Psoas muscle (tissue), 8 donors: ENCODE data around the gene UGT1A7. TPM values are rescaled to one million over a fixed set of nuclear protein-coding genes. Genes with fewer than 3 reads are reported as not detected.

Experiments
- ATAC-seq, 4 donors: fragments of 200-7000 bp; cut with Tn5 transposase; one replicate each; pipeline ENCODE4 v1.9.1; 2020; ENCODE audit warnings: moderate library complexity in 3 of 4, mild to moderate bottlenecking in 2 of 4
- DNase-seq, 2 donors: peaks; one replicate each; pipeline ENCODE4 v3.0.0-alpha.2; 2020
- H3K27ac ChIP-seq: fragments of 200-600 bp; one replicate; pipeline ENCODE4 v1.8.0; 2022
- H3K27me3 ChIP-seq, 3 donors: fragments of 200-600 bp in 1 of 3; one replicate each; pipeline versions ENCODE4 v1.6.1 to v1.8.0; 2013 to 2022; ENCODE audit warnings: low read length in 2 of 3, mild to moderate bottlenecking in 2 of 3, moderate library complexity in 1 of 3; ENCODE audit not compliant: insufficient read depth in 3 of 3
- H3K36me3 ChIP-seq, 2 donors: fragments of 200-600 bp in 1 of 2; one replicate each; pipeline versions ENCODE4 v1.6.1 to v1.8.0; 2013 to 2022; ENCODE audit warnings: low read depth in 1 of 2, mild to moderate bottlenecking in 1 of 2, moderate library complexity in 1 of 2; ENCODE audit not compliant: insufficient read depth in 1 of 2
- H3K4me1 ChIP-seq: fragments of 200-600 bp; one replicate; pipeline ENCODE4 v1.8.0; 2022
- H3K4me3 ChIP-seq: fragments of 200-600 bp; one replicate; pipeline ENCODE4 v1.8.0; 2022; ENCODE audit warnings: mild to moderate bottlenecking
- H3K9me3 ChIP-seq: fragments of 200-600 bp; one replicate; pipeline ENCODE4 v1.8.0; 2022
- WGBS, 3 donors: extraction: QIAGEN DNeasy Blood & Tissue Kit; methylation state at CpG; one replicate each; pipeline versions ENCODE4 v1.1.6 to v1.1.7; 2013; 5-methylcytosine and 5-hydroxymethylcytosine counted together
- intact Hi-C, 2 donors: fragments of 100-400 bp; cut with DNase I; formaldehyde crosslinking; loops; one replicate each; pipeline versions ENCODE4 v1.11.0 to v1.14.2; 2022
- polyA plus RNA-seq, 3 donors: library from polyadenylated mRNA; stranded (reverse); fragments of 200-250 nt; gene quantifications; one replicate each; pipeline ENCODE4 v1.2.3, GENCODE V29; 2013
- total RNA-seq, 4 donors: library from RNA; stranded (reverse); fragmentation: NEBNext Ultra II Directional in 2 of 4; extraction: Animal tissue kit (Norgen Biotek cat#: 25700) in 2 of 4; gene quantifications; one replicate each; pipeline versions ENCODE4 v1.2.1 to v1.2.4, GENCODE V29; 2021 to 2023
- TF ChIP-seq, protein P1 (sequence below): fragments of 200-600 bp; IDR thresholded peaks from one replicate; pipeline ENCODE4 v1.8.0; 2022; ENCODE audit warnings: antibody characterized with exemption
- donor health status: healthy with polysubstance abuse.
- donor health status: DM: no; HTN: no; CAD: no; lungs with moderate emphysema.
- donor health status: Bipolar disorder and iron deficiency.
- donor health status: healthy.
- donor health status: DM: yes; HTN: yes; CAD: no.
- donor health status: DM: no; HTN: no; CAD: no.
- donor health status: DM: no; HTN: no; CAD: no.
- donor health status: DM: yes; HTN: yes; CAD: no.

UGT1A7 gene
- total and polyA plus RNA-seq, 7 donors, result not detected

DNA sequence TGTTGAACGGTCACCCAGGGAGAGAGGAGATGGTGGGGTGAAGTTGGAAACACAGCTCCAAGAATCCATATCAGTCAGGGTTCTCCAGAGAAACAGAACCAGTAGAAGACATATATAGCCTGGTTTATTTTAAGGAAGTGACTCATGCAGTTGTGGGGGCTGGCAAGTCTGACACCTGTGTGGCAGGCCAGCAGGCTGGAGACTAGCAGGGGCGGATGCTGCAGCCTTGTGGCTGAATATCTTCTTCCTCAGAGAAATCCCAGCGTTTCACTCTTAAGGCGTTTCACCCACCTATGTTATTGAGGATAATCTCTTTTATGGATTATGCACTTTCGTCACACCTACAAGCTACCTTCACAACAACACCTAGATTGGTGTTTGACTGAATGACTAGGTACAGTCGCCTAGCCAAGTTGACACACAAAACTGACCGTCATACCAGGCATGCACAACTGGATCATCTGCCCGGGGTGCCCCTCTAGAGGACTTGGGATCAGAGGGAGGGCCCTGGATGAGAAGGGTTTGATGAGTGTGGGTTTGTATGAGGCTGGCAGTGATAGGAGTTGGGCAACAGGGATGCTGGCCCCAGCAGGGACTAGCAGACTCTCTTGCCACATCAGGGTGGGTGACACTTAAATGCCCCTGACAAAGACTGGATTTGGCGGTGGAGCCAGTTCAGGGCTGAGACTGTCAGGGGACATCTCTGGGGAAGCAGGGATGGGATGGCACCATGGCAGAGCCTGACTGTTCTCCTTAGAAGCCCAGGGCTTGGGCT, 119.8 kb downstream of the UGT1A7 start:
- Histone ChIP-seq H3K27ac (no peak overlapping the region), H3K9me3 (no peaks in the 10 kb centered on the region), H3K4me3 (no peak overlapping the region), H3K4me1 (no peaks in the 10 kb centered on the region), H3K27me3 (no peaks in the 10 kb centered on the region), H3K36me3 (no peaks in the 10 kb centered on the region)
- DNase-seq, result no peak
- intact Hi-C loops, result no loop called here
- no peak for ATAC-seq
- TF ChIP-seq, protein P1, sequence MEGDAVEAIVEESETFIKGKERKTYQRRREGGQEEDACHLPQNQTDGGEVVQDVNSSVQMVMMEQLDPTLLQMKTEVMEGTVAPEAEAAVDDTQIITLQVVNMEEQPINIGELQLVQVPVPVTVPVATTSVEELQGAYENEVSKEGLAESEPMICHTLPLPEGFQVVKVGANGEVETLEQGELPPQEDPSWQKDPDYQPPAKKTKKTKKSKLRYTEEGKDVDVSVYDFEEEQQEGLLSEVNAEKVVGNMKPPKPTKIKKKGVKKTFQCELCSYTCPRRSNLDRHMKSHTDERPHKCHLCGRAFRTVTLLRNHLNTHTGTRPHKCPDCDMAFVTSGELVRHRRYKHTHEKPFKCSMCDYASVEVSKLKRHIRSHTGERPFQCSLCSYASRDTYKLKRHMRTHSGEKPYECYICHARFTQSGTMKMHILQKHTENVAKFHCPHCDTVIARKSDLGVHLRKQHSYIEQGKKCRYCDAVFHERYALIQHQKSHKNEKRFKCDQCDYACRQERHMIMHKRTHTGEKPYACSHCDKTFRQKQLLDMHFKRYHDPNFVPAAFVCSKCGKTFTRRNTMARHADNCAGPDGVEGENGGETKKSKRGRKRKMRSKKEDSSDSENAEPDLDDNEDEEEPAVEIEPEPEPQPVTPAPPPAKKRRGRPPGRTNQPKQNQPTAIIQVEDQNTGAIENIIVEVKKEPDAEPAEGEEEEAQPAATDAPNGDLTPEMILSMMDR, result no peak
- WGBS, 3 donors, result 76 to 80% (median 80%) methylated on average over 9 of the region's 9 CpGs

DNA sequence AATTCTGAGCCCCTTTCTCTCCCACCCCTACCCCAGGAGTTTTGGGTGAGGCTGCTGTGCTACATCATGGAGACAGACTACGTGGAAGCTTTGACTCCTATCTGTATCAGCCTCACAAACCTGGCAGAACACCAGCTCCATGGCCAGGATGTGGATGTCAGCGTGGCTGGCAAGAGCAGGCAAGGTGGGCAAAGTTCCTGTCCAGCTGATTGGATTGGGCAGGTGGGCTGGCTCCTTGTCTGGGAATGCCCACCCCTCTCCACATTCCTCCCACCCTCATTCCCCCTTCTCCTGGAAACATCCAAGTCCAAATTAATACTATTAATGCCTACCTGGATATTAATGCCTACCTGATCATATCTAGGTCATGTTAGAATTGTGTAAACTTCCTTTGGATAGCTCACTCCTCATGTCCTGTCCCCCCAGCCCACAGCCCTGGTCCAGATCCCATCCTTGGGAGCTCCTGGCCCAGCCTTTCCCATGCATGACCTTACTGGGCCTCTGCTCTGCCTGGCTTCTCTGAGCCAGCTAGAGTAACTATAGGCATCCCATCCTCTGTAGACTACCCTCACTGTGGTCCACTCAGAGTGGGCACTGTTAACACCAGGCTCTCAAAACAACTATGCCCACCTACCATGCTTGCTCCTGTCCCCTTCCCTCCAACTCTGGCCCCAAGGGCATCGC, 120.6 kb downstream of the UGT1A7 start:
- DNase-seq, result no peak
- TF ChIP-seq, protein P1, result no peak
- intact Hi-C loops, result no loop called here
- 66 to 70% (median 68%) methylated on average over 3 of the region's 3 CpGs for WGBS, 3 donors
- Histone ChIP-seq H3K9me3 (no peaks in the 10 kb centered on the region), H3K4me1 (no peaks in the 10 kb centered on the region), H3K27ac (no peak overlapping the region), H3K27me3 (no peaks in the 10 kb centered on the region), H3K36me3 (no peaks in the 10 kb centered on the region), H3K4me3 (no peak overlapping the region)
- no peak for ATAC-seq

DNA sequence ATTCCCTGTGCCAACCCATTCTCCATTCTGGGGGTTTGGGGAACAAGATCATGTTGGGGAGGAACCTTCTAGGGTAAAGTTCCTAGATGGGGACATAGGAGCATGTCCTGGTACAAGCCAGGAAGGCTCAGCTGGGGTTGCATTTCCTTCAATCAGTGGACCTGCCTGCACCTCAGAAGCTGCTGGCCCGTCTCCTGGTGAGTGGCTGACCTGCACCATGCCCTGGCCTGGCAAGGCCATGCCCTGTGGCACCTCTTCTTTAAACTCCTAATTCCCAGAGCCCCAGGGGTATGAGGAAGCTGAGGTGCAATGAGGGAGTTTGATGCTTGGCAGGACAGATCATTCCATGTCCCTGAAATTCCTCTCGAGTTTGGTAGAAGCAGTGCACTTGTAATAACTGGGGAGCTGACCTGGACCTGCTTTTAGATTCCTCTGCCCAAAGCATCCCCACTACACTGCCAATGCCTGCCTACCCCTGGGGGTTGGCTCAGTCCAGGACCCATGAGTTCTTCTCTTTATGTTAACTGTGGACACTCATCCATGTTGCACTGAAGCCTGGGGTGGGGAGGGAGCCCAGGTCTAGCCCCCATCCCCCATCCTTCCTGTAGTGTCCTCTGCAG, 121.7 kb downstream of the UGT1A7 start:
- Histone ChIP-seq H3K27ac (no peak overlapping the region), H3K27me3 (no peaks in the 10 kb centered on the region), H3K4me1 (no peaks in the 10 kb centered on the region), H3K36me3 (no peaks in the 10 kb centered on the region), H3K4me3 (no peak overlapping the region), H3K9me3 (no peaks in the 10 kb centered on the region)
- DNase-seq, result no peak
- TF ChIP-seq, protein P1, result no peak
- intact Hi-C loops, result no loop called here
- no peak for ATAC-seq
- 61 to 63% (median 62%) methylated on average over 2 of the region's 2 CpGs for WGBS, 3 donors

DNA sequence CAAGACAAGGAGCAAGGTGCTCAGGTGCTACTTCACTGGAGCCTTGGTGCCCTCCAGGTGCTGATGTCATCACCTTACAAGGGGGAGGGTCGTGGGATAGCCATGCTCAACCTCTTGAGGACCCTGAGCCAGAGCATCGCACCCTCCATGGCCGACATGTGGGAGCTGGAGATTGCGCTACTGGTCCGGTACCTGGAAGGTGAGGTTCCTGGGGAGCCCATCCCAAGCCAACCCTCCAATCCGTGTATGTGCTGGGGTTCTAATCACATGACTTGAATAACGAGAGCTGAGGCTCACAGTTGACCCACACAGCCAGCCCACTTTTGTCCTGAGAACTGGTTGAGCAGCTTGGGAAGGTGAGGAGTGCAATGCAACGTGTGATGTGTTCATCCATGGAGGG, 122.3 kb downstream of the UGT1A7 start:
- intact Hi-C loops, result no loop called here
- no peak overlapping the region for H3K4me3 ChIP-seq
- H3K27me3 ChIP-seq, result peaks cover 0 to 3% (median 0%) of the 10 kb centered on the region in 3 donors
- no peak overlapping the region for H3K27ac ChIP-seq
- WGBS, 3 donors, result 60 to 76% (median 65%) methylated on average over 8 of the region's 8 CpGs
- ATAC-seq (no peak), DNase-seq (no peak)
- H3K36me3 ChIP-seq, result no peaks in the 10 kb centered on the region
- no peaks in the 10 kb centered on the region for H3K9me3 ChIP-seq
- H3K4me1 ChIP-seq, result no peaks in the 10 kb centered on the region
- TF ChIP-seq, protein P1, result no peak
